Keratinocyte (primary cell): ENCODE results near the gene UGCG.

Source experiments
- EZH2 ChIP-seq: IDR thresholded peaks from one replicate; pipeline ENCODE4 v1.6.1; 2012; ENCODE audit warnings: inconsistent platforms, mild to moderate bottlenecking, low read length, moderate library complexity
- TF ChIP-seq, protein P1 (sequence below), 3 experiments: IDR thresholded peaks in 1 of 3; conservative IDR thresholded peaks in 1 of 3; optimal IDR thresholded peaks in 1 of 3; 2 replicates in 2 of 3; 3 replicates in 1 of 3; pipeline versions ENCODE3 to v1.5.1; 2011; ENCODE audit warnings: low read length in 3 of 3, mild to moderate bottlenecking in 3 of 3, moderate library complexity in 2 of 3, control low read depth in 1 of 3, inconsistent platforms in 1 of 3; ENCODE audit not compliant: insufficient read depth in 2 of 3; ENCODE audit errors: extremely low read depth in 1 of 3

DNA sequence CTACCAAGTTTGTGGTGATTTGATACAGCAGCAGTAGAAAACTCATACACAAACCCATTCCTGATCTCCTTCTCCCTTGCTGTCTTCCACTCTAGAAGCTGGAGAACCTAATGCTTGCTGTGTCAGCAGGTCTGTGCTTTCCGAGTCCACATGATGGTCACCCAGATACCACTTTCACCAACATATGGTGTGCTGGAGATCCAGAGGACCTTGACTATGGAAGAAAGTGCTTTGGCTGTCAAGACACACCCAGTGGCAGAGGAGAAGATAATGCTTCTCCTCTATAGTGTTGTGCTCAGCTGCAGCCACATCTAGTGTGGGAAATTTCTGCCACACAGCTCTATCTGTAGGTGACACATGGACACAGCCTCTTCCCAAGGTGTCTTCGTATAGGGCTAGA lies 67.4 kb downstream of the UGCG start:
- TF ChIP-seq, protein P1, sequence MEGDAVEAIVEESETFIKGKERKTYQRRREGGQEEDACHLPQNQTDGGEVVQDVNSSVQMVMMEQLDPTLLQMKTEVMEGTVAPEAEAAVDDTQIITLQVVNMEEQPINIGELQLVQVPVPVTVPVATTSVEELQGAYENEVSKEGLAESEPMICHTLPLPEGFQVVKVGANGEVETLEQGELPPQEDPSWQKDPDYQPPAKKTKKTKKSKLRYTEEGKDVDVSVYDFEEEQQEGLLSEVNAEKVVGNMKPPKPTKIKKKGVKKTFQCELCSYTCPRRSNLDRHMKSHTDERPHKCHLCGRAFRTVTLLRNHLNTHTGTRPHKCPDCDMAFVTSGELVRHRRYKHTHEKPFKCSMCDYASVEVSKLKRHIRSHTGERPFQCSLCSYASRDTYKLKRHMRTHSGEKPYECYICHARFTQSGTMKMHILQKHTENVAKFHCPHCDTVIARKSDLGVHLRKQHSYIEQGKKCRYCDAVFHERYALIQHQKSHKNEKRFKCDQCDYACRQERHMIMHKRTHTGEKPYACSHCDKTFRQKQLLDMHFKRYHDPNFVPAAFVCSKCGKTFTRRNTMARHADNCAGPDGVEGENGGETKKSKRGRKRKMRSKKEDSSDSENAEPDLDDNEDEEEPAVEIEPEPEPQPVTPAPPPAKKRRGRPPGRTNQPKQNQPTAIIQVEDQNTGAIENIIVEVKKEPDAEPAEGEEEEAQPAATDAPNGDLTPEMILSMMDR (optimal IDR thresholded peaks at IDR 0.05 in 1 of 3, IDR thresholded peaks at IDR 0.05 in 1 of 3, conservative IDR thresholded peaks at IDR 0.05 in 1 of 3; ENCODE audit: extremely low read depth in 1 of 3, insufficient read depth in 2 of 3, low read length in 3 of 3), result no peak
- TF ChIP-seq EZH2, result no peak
